Tibial nerve (tissue), 4 donors: ENCODE measurements around the gene SEC16A.

Experiments used
- CTCF ChIP-seq, 5 experiments: fragments of 200-600 bp in 3 of 5; fragments of 450-650 bp in 2 of 5; sonication (generic) in 3 of 5; IDR thresholded peaks; one replicate each; pipeline ENCODE4 v1.5.1; 2016 to 2019; ENCODE audit warnings: antibody characterized with exemption in 5 of 5, mild to moderate bottlenecking in 3 of 5, moderate library complexity in 2 of 5
- EP300 ChIP-seq, 2 donors: sonication (generic); formaldehyde crosslinking; IDR thresholded peaks; one replicate each; pipeline ENCODE4 v1.6.1; 2017; ENCODE audit warnings: antibody characterized with exemption in 2 of 2, mild to moderate bottlenecking in 1 of 2

- TF ChIP-seq CTCF (IDR thresholded peaks at IDR 0.05) (no peak), EP300 (IDR thresholded peaks at IDR 0.05) (no peak)
Measured at GRCh38 chr9:136443087-136443486, 39.8 kb downstream of the SEC16A start.
